Measurements from ENCODE around the gene RGL2. TPM values are rescaled to one million over a fixed set of nuclear protein-coding genes. Genes with fewer than 3 reads are reported as not detected.
A peak's percentile ranks its signal among the peaks of the same experiment; 100 is the strongest.

RGL2 gene
- total RNA-seq, 2 donors from 2014 or later = 23.0 to 36.9 TPM

DNA sequence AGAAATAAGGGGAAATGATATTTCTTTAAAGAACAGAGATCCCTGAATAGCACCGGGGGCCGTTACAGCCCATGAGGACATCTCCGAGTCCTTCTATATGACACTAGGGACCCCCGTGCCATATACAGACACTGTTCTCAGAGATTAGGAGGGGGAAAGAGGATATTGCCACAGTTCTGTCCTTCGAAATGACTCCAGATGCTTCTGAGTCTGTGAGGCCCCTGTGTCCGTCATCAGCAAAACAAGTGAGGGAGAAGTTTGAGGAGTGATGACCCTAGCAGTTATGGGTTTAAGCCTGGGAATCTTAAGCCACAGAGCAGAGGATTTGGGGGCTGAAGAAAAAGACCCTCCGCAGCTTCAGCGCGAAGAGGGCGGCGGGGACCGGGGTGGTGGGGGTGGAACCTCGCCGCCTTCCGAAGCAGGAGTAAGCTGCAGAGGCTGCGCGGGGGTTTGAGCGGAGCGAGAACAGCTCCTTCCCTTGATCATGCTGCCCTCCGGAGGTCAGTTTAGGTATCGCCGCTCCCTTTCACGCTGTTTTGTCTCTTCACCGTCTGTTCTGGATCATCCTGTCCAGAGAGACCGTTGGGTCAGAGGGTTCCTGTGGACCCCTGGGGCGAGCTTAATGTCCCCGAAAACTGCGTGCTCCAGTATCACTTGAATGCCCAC lies 50.6 kb downstream of the RGL2 start:
- TF ChIP-seq, protein P1, sequence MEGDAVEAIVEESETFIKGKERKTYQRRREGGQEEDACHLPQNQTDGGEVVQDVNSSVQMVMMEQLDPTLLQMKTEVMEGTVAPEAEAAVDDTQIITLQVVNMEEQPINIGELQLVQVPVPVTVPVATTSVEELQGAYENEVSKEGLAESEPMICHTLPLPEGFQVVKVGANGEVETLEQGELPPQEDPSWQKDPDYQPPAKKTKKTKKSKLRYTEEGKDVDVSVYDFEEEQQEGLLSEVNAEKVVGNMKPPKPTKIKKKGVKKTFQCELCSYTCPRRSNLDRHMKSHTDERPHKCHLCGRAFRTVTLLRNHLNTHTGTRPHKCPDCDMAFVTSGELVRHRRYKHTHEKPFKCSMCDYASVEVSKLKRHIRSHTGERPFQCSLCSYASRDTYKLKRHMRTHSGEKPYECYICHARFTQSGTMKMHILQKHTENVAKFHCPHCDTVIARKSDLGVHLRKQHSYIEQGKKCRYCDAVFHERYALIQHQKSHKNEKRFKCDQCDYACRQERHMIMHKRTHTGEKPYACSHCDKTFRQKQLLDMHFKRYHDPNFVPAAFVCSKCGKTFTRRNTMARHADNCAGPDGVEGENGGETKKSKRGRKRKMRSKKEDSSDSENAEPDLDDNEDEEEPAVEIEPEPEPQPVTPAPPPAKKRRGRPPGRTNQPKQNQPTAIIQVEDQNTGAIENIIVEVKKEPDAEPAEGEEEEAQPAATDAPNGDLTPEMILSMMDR (IDR thresholded peaks at IDR 0.05) = peak; percentile 91 to 98
- no peaks in the 10 kb centered on the region for H3K27me3 ChIP-seq
- DNase-seq (ENCODE audit: low spot score) = peak; percentile 95
- no peaks in the 10 kb centered on the region for H3K36me3 ChIP-seq
- H3K4me1 ChIP-seq = peaks cover 0 to 25% of the 10 kb centered on the region in 2 donors
- no peaks in the 10 kb centered on the region for H3K9me3 ChIP-seq
- H3K4me3 ChIP-seq = peak overlapping the region; percentile 36 to 62
- peak overlapping the region; percentile 93 to 95 for H3K27ac ChIP-seq

DNA sequence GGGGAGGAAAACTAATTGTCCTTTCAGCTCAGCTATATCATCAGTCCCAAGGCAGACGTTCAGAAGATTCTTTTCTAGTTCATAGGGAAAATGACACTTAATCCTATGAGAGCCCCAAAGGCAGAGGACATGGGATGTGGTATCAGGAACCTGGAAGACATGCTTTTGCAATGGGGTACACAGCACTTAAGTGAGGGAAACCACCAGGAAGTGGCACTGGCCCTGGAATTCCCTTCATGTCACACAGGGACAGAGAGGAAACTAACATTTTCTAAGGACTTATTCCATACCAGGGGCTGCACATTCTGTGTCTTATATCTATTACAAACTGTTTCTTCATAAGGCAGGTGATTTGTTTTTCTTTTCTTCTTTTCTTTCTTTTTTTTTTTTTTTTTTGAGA lies 55.3 kb downstream of the RGL2 start:
- Histone ChIP-seq H3K36me3 (no peaks in the 10 kb centered on the region), H3K4me3 (no peak overlapping the region), H3K27ac (no peak overlapping the region), H3K9me3 (no peaks in the 10 kb centered on the region), H3K27me3 (no peaks in the 10 kb centered on the region), H3K4me1 (peaks cover 0 to 7% of the 10 kb centered on the region in 2 donors)
- TF ChIP-seq, protein P1 (IDR thresholded peaks at IDR 0.05) = no peak
- DNase-seq (ENCODE audit: low spot score) = no peak

DNA sequence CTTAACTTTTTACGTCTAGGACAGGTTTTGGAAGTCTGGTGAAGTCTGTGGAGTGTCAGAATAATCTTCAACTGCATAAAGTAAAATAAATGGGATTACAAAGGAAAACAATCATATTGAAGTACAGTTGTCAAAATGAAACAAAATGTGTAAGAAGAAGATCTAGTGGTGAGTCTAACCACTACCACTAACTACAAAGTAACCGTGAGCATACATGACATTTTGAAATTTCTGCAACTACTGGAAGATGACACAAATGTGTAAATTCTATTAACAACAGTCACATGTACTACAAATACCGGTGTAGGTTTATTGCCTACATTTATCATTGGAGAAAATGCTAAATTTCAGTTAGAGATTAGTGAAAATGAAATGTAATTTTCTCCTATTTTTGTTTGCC lies 56.8 kb downstream of the RGL2 start:
- no peak overlapping the region for H3K27ac ChIP-seq
- no peaks in the 10 kb centered on the region for H3K36me3 ChIP-seq
- H3K4me1 ChIP-seq = no peaks in the 10 kb centered on the region
- no peak overlapping the region for H3K4me3 ChIP-seq
- TF ChIP-seq, protein P1 (IDR thresholded peaks at IDR 0.05) = no peak
- no peak for DNase-seq (ENCODE audit: low spot score)
- H3K27me3 ChIP-seq = no peaks in the 10 kb centered on the region
- H3K9me3 ChIP-seq = no peaks in the 10 kb centered on the region

Small RNA genes lying within 50 kb of the gene (microRNA-seq; reads per million reads assigned to microRNA genes)
- gene MIR6834 (ENCODE audit: borderline number of aligned reads in 2 of 2, borderline replicate concordance in 1 of 2) (0 to 0.71 reads per million in 2 donors), gene MIR6873 (ENCODE audit: borderline number of aligned reads in 2 of 2, borderline replicate concordance in 1 of 2) (0 reads per million in 2 donors)

Other genes starting within 250 kb of the RGL2 start
- 10 to 100 TPM; 13.1 to 60.5 TPM for gene HLA-DPA1, start 225.3 kb downstream of the RGL2 start, total RNA-seq
- 10 to 100 TPM; 22.0 to 76.7 TPM for gene HLA-DPB1, start 223.0 kb downstream of the RGL2 start, total RNA-seq
- 1 to 10 TPM in 1 of 2 donors, under 1 TPM in 1; 0.63 to 1.5 TPM for gene COL11A2, start 106.5 kb downstream of the RGL2 start, total RNA-seq
- gene RXRB, start 98.3 kb downstream of the RGL2 start, total RNA-seq = 10 to 100 TPM; 17.1 to 17.4 TPM
- 10 to 100 TPM; 67.0 to 70.0 TPM for gene SLC39A7, start 98.1 kb downstream of the RGL2 start, total RNA-seq
- gene HSD17B8, start 94.3 kb downstream of the RGL2 start, total RNA-seq = 10 to 100 TPM; 10.3 to 31.4 TPM
- gene RING1, start 90.4 kb downstream of the RGL2 start, total RNA-seq = 10 to 100 TPM in 1 of 2 donors, 1 to 10 TPM in 1; 7.5 to 13.9 TPM
- gene VPS52, start 27.1 kb downstream of the RGL2 start, total RNA-seq = 10 to 100 TPM; 19.0 to 31.7 TPM
- 1,000 to 10,000 TPM; 1,188 to 1,719 TPM for gene RPS18, start 26.9 kb downstream of the RGL2 start, total RNA-seq
- gene B3GALT4, start 21.8 kb downstream of the RGL2 start, total RNA-seq = 10 to 100 TPM in 1 of 2 donors, 1 to 10 TPM in 1; 9.4 to 12.1 TPM
- gene WDR46, start 9.7 kb downstream of the RGL2 start, total RNA-seq = 10 to 100 TPM; 22.5 to 30.9 TPM
- 10 to 100 TPM; 23.4 to 29.5 TPM for gene PFDN6, start 9.3 kb downstream of the RGL2 start, total RNA-seq
- 100 to 1,000 TPM in 1 of 2 donors, 10 to 100 TPM in 1; 80.0 to 103 TPM for gene TAPBP, start 15.1 kb upstream of the RGL2 start, total RNA-seq
- 10 to 100 TPM; 11.9 to 18.9 TPM for gene ZBTB22, start 18.8 kb upstream of the RGL2 start, total RNA-seq
- gene DAXX, start 24.0 kb upstream of the RGL2 start, total RNA-seq = 10 to 100 TPM; 22.6 to 31.8 TPM
- 1 to 10 TPM in 1 of 2 donors, under 1 TPM in 1; 0.59 to 1.6 TPM for gene KIFC1, start 92.9 kb upstream of the RGL2 start, total RNA-seq
- gene PHF1, start 112.1 kb upstream of the RGL2 start, total RNA-seq = 10 to 100 TPM; 51.8 to 69.8 TPM
- 100 to 1,000 TPM; 118 to 119 TPM for gene CUTA, start 119.2 kb upstream of the RGL2 start, total RNA-seq
- 10 to 100 TPM in 1 of 2 donors, 1 to 10 TPM in 1; 3.6 to 10.1 TPM for gene SYNGAP1, start 121.1 kb upstream of the RGL2 start, total RNA-seq
- 1 to 10 TPM; 1.3 to 4.1 TPM for gene ZBTB9, start 155.6 kb upstream of the RGL2 start, total RNA-seq

Measured in right atrium auricular region (tissue), 2 donors.